ENCODE data around the gene POU2AF1. TPM values are rescaled to one million over a fixed set of nuclear protein-coding genes. Genes with fewer than 3 reads are reported as not detected.

POU2AF1 gene
- total RNA-seq, 1 donor from 2014 or later, result 2.5 TPM

- TF ChIP-seq, protein P1, sequence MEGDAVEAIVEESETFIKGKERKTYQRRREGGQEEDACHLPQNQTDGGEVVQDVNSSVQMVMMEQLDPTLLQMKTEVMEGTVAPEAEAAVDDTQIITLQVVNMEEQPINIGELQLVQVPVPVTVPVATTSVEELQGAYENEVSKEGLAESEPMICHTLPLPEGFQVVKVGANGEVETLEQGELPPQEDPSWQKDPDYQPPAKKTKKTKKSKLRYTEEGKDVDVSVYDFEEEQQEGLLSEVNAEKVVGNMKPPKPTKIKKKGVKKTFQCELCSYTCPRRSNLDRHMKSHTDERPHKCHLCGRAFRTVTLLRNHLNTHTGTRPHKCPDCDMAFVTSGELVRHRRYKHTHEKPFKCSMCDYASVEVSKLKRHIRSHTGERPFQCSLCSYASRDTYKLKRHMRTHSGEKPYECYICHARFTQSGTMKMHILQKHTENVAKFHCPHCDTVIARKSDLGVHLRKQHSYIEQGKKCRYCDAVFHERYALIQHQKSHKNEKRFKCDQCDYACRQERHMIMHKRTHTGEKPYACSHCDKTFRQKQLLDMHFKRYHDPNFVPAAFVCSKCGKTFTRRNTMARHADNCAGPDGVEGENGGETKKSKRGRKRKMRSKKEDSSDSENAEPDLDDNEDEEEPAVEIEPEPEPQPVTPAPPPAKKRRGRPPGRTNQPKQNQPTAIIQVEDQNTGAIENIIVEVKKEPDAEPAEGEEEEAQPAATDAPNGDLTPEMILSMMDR (IDR thresholded peaks at IDR 0.05), result no peak
- Histone ChIP-seq H3K4me3 (no peak overlapping the region), H3K4me1 (peaks cover 10% of the 10 kb centered on the region), H3K36me3 (no peaks in the 10 kb centered on the region), H3K27ac (no peak overlapping the region), H3K9me3 (no peaks in the 10 kb centered on the region), H3K27me3 (no peaks in the 10 kb centered on the region)
- DNase-seq (no peak), ATAC-seq (no peak)
- intact Hi-C loops (cut with DNase I), result no loop called here
Observed at GRCh38 chr11:111335549-111335948, 43.5 kb downstream of the POU2AF1 start.

DNA sequence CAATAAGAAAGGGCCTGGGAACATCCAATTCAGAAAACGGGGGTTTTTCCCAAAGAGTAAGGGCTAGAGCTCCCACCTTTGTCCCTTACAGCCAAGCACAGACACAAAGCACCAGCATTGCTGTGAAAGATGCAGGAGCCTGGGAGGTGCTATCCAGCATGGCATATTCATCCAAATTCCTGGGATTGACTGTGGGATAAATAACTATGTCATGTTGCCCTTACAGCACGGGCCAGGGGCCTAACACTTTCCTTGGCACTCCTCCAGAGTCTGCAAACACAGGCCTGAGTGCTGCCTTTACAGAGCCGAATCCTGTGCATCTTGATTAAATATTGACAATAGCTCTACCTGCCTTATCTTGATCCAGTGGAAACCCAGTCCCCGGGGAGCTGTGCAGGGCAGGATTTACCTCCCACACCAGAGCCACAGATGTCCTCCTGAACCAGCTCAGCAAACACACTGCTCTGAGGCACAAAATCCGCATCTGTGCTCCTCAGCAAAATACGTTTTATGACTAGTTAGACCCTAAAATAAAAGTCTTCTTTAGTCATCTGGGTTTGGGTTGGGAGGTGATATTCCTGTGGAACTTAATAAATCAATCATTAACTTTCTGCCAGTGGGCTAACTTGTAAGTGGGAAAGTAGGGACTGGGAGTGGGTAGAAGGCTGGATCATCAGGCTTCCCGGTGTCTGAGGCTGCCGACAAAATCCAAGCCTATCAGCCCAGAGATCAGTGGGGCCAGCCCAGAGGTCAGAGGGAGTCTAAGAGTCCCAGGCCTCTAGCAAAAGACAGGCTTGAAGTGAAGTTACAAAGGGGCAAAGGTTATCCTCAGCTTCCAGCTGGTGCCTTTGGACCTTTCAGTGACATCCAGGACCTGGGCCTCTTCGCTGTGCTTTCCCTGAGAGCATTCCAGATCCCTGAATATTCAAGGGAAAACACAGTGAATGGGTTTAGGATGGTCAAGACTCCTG is 44.3 kb downstream of the POU2AF1 start:
- Histone ChIP-seq H3K36me3 (no peaks in the 10 kb centered on the region), H3K27ac (peak overlapping the region; percentile 18), H3K27me3 (no peaks in the 10 kb centered on the region), H3K4me1 (peaks cover 10% of the 10 kb centered on the region), H3K9me3 (no peaks in the 10 kb centered on the region), H3K4me3 (no peak overlapping the region)
- TF ChIP-seq, protein P1 (IDR thresholded peaks at IDR 0.05), result no peak
- peak; percentile 63 for ATAC-seq
- intact Hi-C loops (cut with DNase I), result no loop called here
- no peak for DNase-seq

GRCh38 chr11:111331711-111332479 is 47.2 kb downstream of the POU2AF1 start:
- Histone ChIP-seq H3K36me3 (no peaks in the 10 kb centered on the region), H3K9me3 (no peaks in the 10 kb centered on the region), H3K27ac (no peak overlapping the region), H3K4me3 (no peak overlapping the region), H3K27me3 (no peaks in the 10 kb centered on the region), H3K4me1 (peaks cover 10% of the 10 kb centered on the region)
- no peak for DNase-seq
- TF ChIP-seq, protein P1 (IDR thresholded peaks at IDR 0.05), result no peak
- ATAC-seq, result no peak
- intact Hi-C loops (cut with DNase I), result no loop called here

- H3K27ac ChIP-seq, result no peak overlapping the region
- H3K9me3 ChIP-seq, result no peaks in the 10 kb centered on the region
- no peak for ATAC-seq
- H3K27me3 ChIP-seq, result no peaks in the 10 kb centered on the region
- intact Hi-C loops (cut with DNase I), result no loop called here
- H3K4me1 ChIP-seq, result peaks cover 8% of the 10 kb centered on the region
- TF ChIP-seq, protein P1 (IDR thresholded peaks at IDR 0.05), result no peak
- no peaks in the 10 kb centered on the region for H3K36me3 ChIP-seq
- H3K4me3 ChIP-seq, result no peak overlapping the region
- DNase-seq, result no peak
Observed at GRCh38 chr11:111330234-111330893, 48.7 kb downstream of the POU2AF1 start.

- Histone ChIP-seq H3K4me1 (peaks cover 3% of the 10 kb centered on the region), H3K27ac (no peak overlapping the region), H3K4me3 (no peak overlapping the region), H3K27me3 (no peaks in the 10 kb centered on the region), H3K9me3 (no peaks in the 10 kb centered on the region), H3K36me3 (no peaks in the 10 kb centered on the region)
- no peak for ATAC-seq
- no peak for DNase-seq
- intact Hi-C loops (cut with DNase I), result no loop called here
- TF ChIP-seq, protein P1 (IDR thresholded peaks at IDR 0.05), result no peak
Observed at GRCh38 chr11:111329306-111330204, 49.5 kb downstream of the POU2AF1 start.
